ENCODE results near the gene AKT2. TPM values are rescaled to one million over a fixed set of nuclear protein-coding genes. Genes with fewer than 3 reads are reported as not detected.

The AKT2 gene
- total RNA-seq, 1 donor = 109 TPM

GRCh38 chr19:40232479-40232878, 52.7 kb downstream of the AKT2 start:
- H3K9me3 ChIP-seq (ENCODE audit: low read depth, low read length) = no peaks in the 10 kb centered on the region

DNA sequence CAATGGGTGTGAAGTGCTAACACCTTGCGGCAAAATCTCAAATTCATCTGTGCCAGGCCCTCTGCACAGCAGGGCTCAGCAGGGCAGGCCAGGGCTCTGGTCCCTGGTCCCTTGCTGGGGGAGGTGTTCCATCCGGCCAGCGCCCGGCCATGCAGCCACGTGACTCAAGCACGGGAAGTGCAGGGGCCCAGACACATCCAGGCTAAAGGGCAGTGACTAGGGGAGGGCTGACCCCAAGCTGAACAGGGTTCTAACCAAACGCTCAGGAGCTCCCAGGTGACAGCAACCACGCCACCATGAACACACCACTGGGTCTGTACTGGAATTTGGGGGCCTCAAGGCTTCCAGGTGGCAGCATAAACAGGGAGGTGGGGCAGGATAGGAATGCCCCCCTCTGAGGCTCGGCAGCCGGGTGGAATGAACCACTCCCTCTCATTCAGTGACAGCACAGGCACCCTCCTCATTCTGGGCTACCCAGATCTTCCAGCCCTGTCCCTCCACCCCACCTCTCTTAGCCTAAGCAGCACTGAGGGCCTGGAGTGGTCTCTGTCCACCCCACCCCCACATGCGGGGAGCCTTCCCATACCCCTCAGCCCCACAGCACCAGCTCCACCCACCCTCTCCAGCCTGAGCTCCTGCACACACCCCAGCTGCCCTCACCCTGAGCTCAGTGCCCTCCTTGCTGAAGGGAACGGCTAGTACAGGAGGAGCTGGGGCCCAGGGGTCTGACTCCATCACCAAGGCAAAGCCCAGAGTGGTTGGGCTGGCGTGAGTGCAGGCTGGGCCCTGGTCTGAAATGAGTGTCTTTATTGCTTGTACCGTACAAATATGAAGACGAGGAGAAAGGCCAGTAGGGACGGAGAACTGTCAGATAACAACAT, 53.4 kb downstream of the AKT2 start:
- Histone ChIP-seq H3K4me3 (ENCODE audit: low read length) (no peak overlapping the region), H3K4me1 (ENCODE audit: insufficient read depth, low read length) (no peaks in the 10 kb centered on the region), H3K27me3 (ENCODE audit: insufficient read depth, low read length) (peaks cover 11% of the 10 kb centered on the region), H3K9me3 (ENCODE audit: low read depth, low read length) (no peaks in the 10 kb centered on the region)

More at GRCh38 chr19:40232479-40232878, 52.7 kb downstream of the AKT2 start:
- Histone ChIP-seq H3K4me3 (ENCODE audit: low read length) (no peak overlapping the region), H3K27me3 (ENCODE audit: insufficient read depth, low read length) (peaks cover 7% of the 10 kb centered on the region), H3K4me1 (ENCODE audit: insufficient read depth, low read length) (no peaks in the 10 kb centered on the region)

DNA sequence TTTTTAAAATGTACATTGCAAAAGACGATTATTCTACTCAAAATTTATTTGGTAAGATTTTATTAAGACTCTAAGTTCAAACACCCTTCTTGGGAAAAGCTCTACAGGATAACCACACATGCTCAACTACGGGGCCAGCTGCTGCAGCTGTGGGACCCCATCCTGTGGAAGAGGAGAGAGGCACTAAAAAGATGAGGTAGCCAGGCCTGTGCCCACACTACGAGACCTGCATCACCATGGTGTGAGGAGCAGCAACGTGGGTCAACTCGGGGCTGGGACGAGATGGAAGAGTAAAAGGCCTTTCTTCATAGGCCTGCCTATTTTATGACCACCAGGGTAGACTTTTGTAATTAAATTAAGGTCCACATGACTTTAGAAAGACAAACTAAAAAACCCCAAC, 54.1 kb downstream of the AKT2 start:
- H3K27me3 ChIP-seq (ENCODE audit: insufficient read depth, low read length) = peaks cover 19% of the 10 kb centered on the region
- peaks cover 6% of the 10 kb centered on the region for H3K4me1 ChIP-seq (ENCODE audit: insufficient read depth, low read length)
- H3K4me3 ChIP-seq (ENCODE audit: low read length) = no peak overlapping the region
- no peaks in the 10 kb centered on the region for H3K9me3 ChIP-seq (ENCODE audit: low read depth, low read length)

DNA sequence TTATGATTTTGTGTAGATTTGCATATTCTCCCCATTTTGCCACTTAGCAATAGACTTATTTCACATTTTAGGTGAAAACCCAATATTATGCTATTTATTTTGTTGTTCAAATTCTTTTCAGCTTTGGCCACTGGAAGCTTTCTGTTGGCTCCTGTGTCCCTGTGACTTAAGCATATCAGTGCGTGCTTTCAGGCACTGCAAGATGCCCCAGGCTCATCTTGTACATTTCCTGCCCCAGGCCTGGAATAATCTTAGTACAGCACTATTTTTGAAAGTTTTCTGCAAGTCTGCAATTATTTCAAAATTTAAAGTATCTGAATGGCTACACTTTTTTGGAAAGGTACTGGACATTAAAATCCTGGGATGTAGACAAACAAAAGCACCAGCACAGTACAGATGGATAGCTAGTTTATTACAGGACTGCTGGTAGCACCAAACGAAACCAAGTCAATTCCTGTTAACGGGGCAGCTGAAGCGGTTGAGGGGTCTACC, 55.2 kb downstream of the AKT2 start:
- no peak overlapping the region for H3K4me3 ChIP-seq (ENCODE audit: low read length)
- peaks cover 10% of the 10 kb centered on the region for H3K4me1 ChIP-seq (ENCODE audit: insufficient read depth, low read length)
- H3K9me3 ChIP-seq (ENCODE audit: low read depth, low read length) = no peaks in the 10 kb centered on the region

DNA sequence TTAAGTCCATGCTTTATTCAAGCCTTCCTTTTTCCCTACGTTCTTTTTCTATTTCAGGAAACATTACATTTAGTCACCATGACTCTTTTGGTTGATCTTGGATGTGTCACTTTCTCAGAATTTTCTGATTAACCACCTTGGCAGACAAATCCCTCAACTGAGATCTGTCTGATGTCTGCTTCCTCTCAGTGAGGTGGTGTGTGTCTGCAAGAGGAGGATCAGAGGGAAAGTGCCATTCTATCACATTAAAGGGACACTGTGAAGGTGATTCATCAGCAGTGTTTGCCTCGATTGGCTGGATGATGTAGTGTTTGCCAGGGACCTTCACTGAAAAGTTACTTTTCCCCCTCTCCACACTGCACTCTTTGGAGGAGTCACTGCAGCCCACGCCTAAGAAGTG, 55.7 kb downstream of the AKT2 start:
- H3K27me3 ChIP-seq (ENCODE audit: insufficient read depth, low read length) = peaks cover 34% of the 10 kb centered on the region
- H3K4me3 ChIP-seq (ENCODE audit: low read length) = no peak overlapping the region
- peaks cover 10% of the 10 kb centered on the region for H3K4me1 ChIP-seq (ENCODE audit: insufficient read depth, low read length)
- no peaks in the 10 kb centered on the region for H3K9me3 ChIP-seq (ENCODE audit: low read depth, low read length)

More for the DNA sequence above, 55.2 kb downstream of the AKT2 start:
- H3K27me3 ChIP-seq (ENCODE audit: insufficient read depth, low read length) = peaks cover 30% of the 10 kb centered on the region

DNA sequence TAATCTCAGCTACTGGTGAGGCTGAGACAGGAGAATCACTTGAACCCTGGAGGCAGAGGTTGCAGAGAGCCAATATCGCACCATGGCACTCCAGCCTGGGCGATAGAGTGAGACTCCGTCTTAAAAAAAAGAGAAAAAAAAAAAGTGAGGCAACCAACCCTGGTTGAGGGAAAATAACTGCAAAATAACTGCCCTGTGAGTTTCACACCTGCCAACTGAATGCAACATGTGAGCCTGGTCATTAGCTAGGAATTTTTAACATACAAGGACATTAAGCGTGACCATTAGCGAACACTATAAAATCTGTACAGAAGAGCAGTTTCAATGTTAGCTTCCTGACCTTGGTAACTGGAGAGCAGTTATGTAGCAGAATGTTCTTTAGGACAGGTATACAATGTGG, 56.3 kb downstream of the AKT2 start:
- H3K27me3 ChIP-seq (ENCODE audit: insufficient read depth, low read length) = peaks cover 41% of the 10 kb centered on the region
- H3K4me3 ChIP-seq (ENCODE audit: low read length) = no peak overlapping the region
- H3K9me3 ChIP-seq (ENCODE audit: low read depth, low read length) = no peaks in the 10 kb centered on the region
- peaks cover 10% of the 10 kb centered on the region for H3K4me1 ChIP-seq (ENCODE audit: insufficient read depth, low read length)

DNA sequence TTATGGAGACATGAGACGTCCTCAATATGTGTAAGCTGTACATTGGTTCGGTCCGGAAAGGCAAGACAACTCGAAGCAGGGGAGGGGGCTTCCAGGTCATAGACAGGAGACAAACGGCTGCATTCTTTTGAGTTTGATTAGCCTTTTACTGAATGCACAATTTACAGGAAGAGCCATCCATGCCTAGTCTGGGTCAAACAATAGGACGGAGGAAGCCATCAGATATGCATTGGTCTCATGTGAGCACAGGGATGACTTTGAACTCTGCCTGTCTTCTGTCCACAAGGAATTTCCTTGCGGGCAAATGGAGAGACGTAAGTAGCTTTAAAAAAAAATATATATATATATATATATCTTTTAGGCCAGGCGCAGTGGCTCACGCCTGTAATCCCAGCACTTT, 56.8 kb downstream of the AKT2 start:
- Histone ChIP-seq H3K4me3 (ENCODE audit: low read length) (no peak overlapping the region), H3K27me3 (ENCODE audit: insufficient read depth, low read length) (peaks cover 46% of the 10 kb centered on the region), H3K9me3 (ENCODE audit: low read depth, low read length) (no peaks in the 10 kb centered on the region), H3K4me1 (ENCODE audit: insufficient read depth, low read length) (peaks cover 13% of the 10 kb centered on the region)

GRCh38 chr19:40225440-40226305, 59.5 kb downstream of the AKT2 start:
- Histone ChIP-seq H3K4me1 (ENCODE audit: insufficient read depth, low read length) (peaks cover 17% of the 10 kb centered on the region), H3K27me3 (ENCODE audit: insufficient read depth, low read length) (peaks cover 51% of the 10 kb centered on the region), H3K4me3 (ENCODE audit: low read length) (no peak overlapping the region), H3K9me3 (ENCODE audit: low read depth, low read length) (no peaks in the 10 kb centered on the region)

- Histone ChIP-seq H3K27me3 (ENCODE audit: insufficient read depth, low read length) (peaks cover 56% of the 10 kb centered on the region), H3K4me1 (ENCODE audit: insufficient read depth, low read length) (peaks cover 17% of the 10 kb centered on the region), H3K9me3 (ENCODE audit: low read depth, low read length) (no peaks in the 10 kb centered on the region), H3K4me3 (ENCODE audit: low read length) (no peak overlapping the region)
Measured at GRCh38 chr19:40224342-40225150, 60.6 kb downstream of the AKT2 start.

- H3K9me3 ChIP-seq (ENCODE audit: low read depth, low read length) = no peaks in the 10 kb centered on the region
- H3K27me3 ChIP-seq (ENCODE audit: insufficient read depth, low read length) = peaks cover 65% of the 10 kb centered on the region
- H3K4me3 ChIP-seq (ENCODE audit: low read length) = no peak overlapping the region
- peaks cover 17% of the 10 kb centered on the region for H3K4me1 ChIP-seq (ENCODE audit: insufficient read depth, low read length)
Measured at GRCh38 chr19:40223135-40223822, 61.9 kb downstream of the AKT2 start.

GRCh38 chr19:40221858-40222619, 63.1 kb downstream of the AKT2 start:
- Histone ChIP-seq H3K9me3 (ENCODE audit: low read depth, low read length) (no peaks in the 10 kb centered on the region), H3K4me1 (ENCODE audit: insufficient read depth, low read length) (peaks cover 17% of the 10 kb centered on the region), H3K27me3 (ENCODE audit: insufficient read depth, low read length) (peaks cover 62% of the 10 kb centered on the region), H3K4me3 (ENCODE audit: low read length) (no peak overlapping the region)

DNA sequence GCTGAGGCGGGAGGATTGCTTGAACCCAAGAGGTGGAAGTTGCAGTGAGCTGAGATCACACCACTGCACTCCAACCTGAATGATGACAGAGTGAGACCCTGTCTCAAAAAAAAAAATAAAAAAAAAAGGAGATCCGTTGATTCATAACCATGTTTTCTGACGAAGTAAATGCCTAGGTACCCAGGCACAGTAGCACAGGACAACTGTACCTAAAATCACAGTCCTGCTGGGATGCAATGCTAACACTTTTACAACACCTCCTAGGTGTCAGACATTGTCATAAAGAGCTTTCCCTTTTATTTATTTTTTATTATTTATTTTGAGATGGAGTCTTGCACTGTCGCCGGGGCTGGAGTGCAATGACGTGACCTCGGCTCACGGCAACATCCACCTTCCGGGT, 64.5 kb downstream of the AKT2 start:
- H3K9me3 ChIP-seq (ENCODE audit: low read depth, low read length) = no peaks in the 10 kb centered on the region
- no peak overlapping the region for H3K4me3 ChIP-seq (ENCODE audit: low read length)
- H3K27me3 ChIP-seq (ENCODE audit: insufficient read depth, low read length) = peaks cover 61% of the 10 kb centered on the region
- H3K4me1 ChIP-seq (ENCODE audit: insufficient read depth, low read length) = peaks cover 7% of the 10 kb centered on the region

DNA sequence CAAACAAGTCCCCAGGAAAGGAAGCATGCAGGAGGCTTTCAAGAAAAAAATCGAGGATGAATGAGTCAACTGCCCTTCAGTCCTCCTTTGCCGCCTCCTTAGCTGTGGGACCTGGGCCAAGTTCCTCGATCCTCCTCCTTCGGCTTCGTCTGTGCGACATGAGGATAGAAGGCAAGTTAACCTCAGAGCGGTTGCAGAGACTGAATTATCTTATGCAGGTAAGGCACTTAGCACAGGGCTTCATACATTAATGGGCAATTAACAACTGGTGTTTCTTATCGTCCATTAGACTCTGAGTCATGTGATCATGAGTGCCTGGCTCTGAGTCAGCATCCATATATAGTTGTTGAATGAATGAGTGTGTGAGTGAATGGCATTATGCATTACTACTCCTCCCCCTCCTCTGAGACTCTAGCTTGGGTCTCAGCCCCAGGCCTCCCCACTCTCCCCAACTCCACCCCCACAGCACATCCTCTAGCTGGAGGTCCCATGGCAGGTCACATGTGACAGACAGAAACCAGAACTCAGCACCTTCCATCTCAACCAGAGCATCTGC, 65.3 kb downstream of the AKT2 start:
- peaks cover 52% of the 10 kb centered on the region for H3K27me3 ChIP-seq (ENCODE audit: insufficient read depth, low read length)
- H3K4me3 ChIP-seq (ENCODE audit: low read length) = no peak overlapping the region
- H3K9me3 ChIP-seq (ENCODE audit: low read depth, low read length) = no peaks in the 10 kb centered on the region
- H3K4me1 ChIP-seq (ENCODE audit: insufficient read depth, low read length) = peaks cover 7% of the 10 kb centered on the region

Data from mononuclear cell (primary cell).